AG09309 (cell line): ENCODE measurements around the gene U2AF1L4.
"Not testable (repeated sequence)": the region's sequence is repeated elsewhere in the genome, so short reads cannot be mapped to it uniquely, and the experiment has no call there.

Experiments used
- DNase-seq: peaks from one replicate; pipeline ENCODE4 v3.0.0-alpha.2; 2010; ENCODE audit warnings: low read depth
- H3K4me3 ChIP-seq: 2 replicates; pipeline ENCODE4 v1.5.1; 2011; ENCODE audit warnings: mild to moderate bottlenecking, low read depth, low read length, moderate library complexity; ENCODE audit not compliant: control insufficient read depth
- TF ChIP-seq, protein P1 (sequence below): IDR thresholded peaks from 2 replicates; pipeline ENCODE4 v1.5.1; 2011; ENCODE audit warnings: mild to moderate bottlenecking, low read depth, low read length, inconsistent platforms; ENCODE audit not compliant: insufficient read depth, control insufficient read depth; ENCODE audit errors: missing control alignments

The U2AF1L4 gene

GRCh38 chr19:35775046-35775297, 29.8 kb upstream of the U2AF1L4 start:
- TF ChIP-seq, protein P1, sequence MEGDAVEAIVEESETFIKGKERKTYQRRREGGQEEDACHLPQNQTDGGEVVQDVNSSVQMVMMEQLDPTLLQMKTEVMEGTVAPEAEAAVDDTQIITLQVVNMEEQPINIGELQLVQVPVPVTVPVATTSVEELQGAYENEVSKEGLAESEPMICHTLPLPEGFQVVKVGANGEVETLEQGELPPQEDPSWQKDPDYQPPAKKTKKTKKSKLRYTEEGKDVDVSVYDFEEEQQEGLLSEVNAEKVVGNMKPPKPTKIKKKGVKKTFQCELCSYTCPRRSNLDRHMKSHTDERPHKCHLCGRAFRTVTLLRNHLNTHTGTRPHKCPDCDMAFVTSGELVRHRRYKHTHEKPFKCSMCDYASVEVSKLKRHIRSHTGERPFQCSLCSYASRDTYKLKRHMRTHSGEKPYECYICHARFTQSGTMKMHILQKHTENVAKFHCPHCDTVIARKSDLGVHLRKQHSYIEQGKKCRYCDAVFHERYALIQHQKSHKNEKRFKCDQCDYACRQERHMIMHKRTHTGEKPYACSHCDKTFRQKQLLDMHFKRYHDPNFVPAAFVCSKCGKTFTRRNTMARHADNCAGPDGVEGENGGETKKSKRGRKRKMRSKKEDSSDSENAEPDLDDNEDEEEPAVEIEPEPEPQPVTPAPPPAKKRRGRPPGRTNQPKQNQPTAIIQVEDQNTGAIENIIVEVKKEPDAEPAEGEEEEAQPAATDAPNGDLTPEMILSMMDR: no peak
- DNase-seq: no peak
- peak overlapping the region; percentile 2 for H3K4me3 ChIP-seq

DNA sequence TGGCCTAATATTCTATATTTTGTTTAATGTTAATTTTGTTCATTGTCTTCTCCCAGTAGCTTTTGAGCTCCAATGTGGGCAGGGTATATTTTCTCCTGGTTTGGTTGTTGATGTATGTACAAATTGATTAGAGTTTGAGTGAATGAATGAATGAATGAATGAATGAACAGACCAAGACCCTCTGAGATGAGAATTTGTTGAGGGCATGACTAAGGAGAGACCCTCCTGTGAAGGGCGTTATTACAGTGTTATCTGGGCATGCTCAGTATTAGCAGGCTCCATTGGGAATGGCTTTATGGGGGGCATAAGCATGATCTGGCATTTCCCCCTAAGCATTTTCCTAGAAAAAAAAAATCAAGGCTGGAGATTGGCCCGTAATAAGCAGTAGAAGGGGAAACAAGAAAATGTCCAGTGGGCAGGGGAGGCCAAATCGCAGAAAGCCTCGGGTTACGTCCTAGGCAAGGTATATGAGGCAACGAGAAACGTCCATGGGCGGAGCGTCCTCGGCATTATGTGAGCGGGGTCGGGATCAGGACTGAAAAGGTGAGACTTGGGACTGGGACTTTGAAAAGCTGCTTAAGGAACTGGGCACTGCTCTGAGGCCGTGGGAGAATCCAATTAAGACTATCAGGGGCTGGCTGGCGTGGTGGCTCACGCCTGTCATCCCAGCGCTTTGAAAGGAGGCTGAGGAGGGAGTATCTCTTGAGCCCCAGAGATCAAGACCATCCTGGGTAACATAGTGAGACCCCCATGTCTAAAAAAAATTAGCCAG, 29.2 kb upstream of the U2AF1L4 start:
- DNase-seq: no peak
- TF ChIP-seq, protein P1: no peak
- H3K4me3 ChIP-seq: no peak overlapping the region

DNA sequence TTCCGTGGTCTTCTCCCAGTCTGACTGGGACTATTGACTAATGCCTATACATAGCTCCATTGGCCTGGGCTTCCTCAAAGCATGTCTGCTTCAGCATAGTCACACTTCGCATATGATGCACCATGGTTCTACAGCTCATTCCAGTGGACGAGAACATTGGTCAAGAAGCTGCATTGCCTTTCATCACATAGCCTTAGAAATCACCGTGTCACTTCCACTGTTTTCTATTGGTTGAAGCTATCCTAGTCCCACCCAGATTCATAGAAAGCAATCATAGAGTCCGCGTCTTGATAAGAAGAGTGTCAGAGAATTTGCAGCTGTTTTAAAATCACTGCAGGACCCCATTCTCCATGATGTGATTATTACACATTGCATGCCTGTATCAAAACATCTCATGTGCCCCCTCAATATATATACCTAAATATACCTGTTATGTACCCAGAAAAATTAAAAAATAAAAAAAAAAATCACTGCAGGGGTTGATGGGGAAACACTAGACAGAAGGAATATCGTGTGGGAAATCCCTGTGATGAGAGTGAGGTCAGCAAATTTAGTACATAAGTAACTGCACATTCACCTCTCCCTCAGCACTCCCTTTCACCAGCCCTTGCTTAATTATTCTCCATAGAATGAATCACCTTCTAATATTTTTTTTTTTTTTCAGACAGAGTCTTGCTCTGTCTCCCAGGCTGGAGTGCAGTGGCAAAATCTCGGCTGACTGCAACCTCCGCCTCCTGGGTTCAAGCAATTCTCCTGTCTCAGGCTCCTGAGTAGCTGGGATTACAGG, 28.0 kb upstream of the U2AF1L4 start:
- no peak for DNase-seq
- TF ChIP-seq, protein P1: no peak
- no peak overlapping the region for H3K4me3 ChIP-seq

DNA sequence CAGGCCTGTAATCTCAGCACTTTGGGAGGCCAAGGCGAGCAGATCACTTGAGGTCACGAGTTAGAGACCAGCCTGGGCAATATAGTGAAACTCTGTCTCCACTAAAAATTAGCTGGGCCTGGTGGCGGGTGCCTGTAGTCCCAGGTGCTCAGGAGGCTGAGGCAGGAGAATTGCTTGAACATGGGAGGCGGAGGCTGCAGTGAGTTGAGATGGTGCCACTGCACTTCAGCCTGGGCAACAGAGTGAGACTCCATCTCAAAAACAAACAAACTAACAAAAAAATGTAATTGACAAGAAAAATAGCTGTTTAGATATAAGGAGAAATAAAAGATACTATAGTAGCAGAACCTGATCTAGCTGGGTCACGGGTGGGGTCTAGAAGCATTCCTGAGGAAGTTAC, 27.1 kb upstream of the U2AF1L4 start:
- not testable (repeated sequence) for H3K4me3 ChIP-seq, DNase-seq

DNA sequence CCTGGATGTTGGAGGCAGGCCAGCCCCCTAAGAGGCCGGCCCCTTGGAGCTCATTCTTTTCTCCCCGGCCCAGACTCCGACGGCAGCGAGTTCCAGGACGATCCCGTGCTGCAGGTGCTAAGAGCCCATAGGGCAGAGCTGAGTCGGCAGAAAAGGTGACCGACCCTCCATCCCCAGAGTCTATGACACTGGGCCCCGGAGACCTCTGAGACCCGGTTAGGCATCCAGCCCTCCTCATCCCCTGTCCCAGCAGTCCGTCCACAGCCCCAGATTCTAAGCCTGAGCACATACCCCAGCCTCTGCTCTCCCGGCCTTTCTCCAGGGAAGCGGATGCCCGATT, 22.8 kb upstream of the U2AF1L4 start:
- TF ChIP-seq, protein P1: no peak
- DNase-seq: no peak
- no peak overlapping the region for H3K4me3 ChIP-seq

- TF ChIP-seq, protein P1: no peak
- no peak for DNase-seq
Measured at GRCh38 chr19:35767288-35768081, 22.3 kb upstream of the U2AF1L4 start.

DNA sequence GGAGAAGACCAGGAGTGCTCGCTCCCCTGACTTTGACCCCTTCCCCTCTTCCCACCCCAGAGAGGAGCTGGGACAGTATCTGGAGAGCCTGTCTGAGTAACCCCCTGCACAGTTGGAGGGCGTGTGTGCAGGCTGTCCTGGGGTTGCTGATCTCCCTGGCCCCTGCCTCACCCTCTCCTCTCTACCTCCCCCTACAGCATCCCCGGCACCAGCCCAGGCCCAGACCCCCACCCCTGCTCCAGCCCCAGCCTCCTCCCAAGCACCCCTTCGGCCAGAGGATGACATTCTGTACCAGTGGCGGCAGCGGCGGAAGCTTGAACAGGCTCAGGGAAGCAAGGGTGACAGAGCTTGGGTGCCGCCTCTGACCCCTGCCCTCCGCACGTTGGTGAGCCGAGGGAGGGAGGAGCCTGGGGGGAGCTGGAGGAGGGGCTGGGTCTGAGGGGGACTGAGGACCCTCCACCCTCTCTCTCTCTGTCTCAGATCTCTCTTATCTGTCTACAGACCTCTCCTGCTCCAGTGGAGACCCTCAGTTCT, 21.4 kb upstream of the U2AF1L4 start:
- no peak for DNase-seq
- TF ChIP-seq, protein P1: no peak
- no peak overlapping the region for H3K4me3 ChIP-seq

More at GRCh38 chr19:35767288-35768081, 22.3 kb upstream of the U2AF1L4 start:
- no peak overlapping the region for H3K4me3 ChIP-seq
